Lower lobe of right lung (tissue), 2 donors: ENCODE data around the gene DAPK2. TPM values are rescaled to one million over a fixed set of nuclear protein-coding genes. Genes with fewer than 3 reads are reported as not detected.
A peak's percentile ranks its signal among the peaks of the same experiment; 100 is the strongest.

Source experiments
- ATAC-seq, 2 donors: fragments of 200-7000 bp; cut with Tn5 transposase; one replicate each; pipeline ENCODE4 v1.9.1; 2020 to 2022; ENCODE audit warnings: mild to moderate bottlenecking in 2 of 2, moderate library complexity in 2 of 2
- DNase-seq: peaks from one replicate; pipeline ENCODE4 v3.0.0-alpha.2; 2020
- H3K27ac ChIP-seq: fragments of 200-600 bp; one replicate; pipeline ENCODE4 v1.8.0; 2022
- H3K27me3 ChIP-seq: fragments of 200-600 bp; one replicate; pipeline ENCODE4 v1.8.0; 2022; ENCODE audit warnings: low read depth
- H3K36me3 ChIP-seq: fragments of 200-600 bp; one replicate; pipeline ENCODE4 v1.8.0; 2022; ENCODE audit warnings: mild to moderate bottlenecking
- H3K4me1 ChIP-seq: fragments of 200-600 bp; one replicate; pipeline ENCODE4 v1.8.0; 2022
- H3K4me3 ChIP-seq: fragments of 200-600 bp; one replicate; pipeline ENCODE4 v1.8.0; 2022; ENCODE audit warnings: mild to moderate bottlenecking
- H3K9me3 ChIP-seq: fragments of 200-600 bp; one replicate; pipeline ENCODE4 v1.8.0; 2022
- CTCF ChIP-seq: fragments of 200-600 bp; IDR thresholded peaks from one replicate; pipeline ENCODE4 v1.8.0; 2022; ENCODE audit warnings: antibody characterized with exemption, mild to moderate bottlenecking
- intact Hi-C: fragments of 100-400 bp; cut with DNase I; formaldehyde crosslinking; loops from one replicate; pipeline ENCODE4 v1.11.0; 2022
- total RNA-seq: library from RNA; stranded (reverse); fragmentation: NEBNext Ultra II Directional; extraction: Animal tissue kit (Norgen Biotek cat#: 25700); gene quantifications from one replicate; pipeline ENCODE4 v1.2.1, GENCODE V29; 2021
- donor health status: DM: no; HTN: yes; CAD: no; lungs with severe emphysema.

Gene DAPK2
- total RNA-seq, 1 donor from 2014 or later = 56.8 TPM

GRCh38 chr15:64017591-64018163 is 28.6 kb downstream of the DAPK2 start:
- Histone ChIP-seq H3K27ac (no peak overlapping the region), H3K4me3 (no peak overlapping the region), H3K27me3 (no peaks in the 10 kb centered on the region), H3K9me3 (no peaks in the 10 kb centered on the region), H3K36me3 (peaks cover 7% of the 10 kb centered on the region), H3K4me1 (peaks cover 16% of the 10 kb centered on the region)
- DNase-seq (no peak), ATAC-seq (no peak)
- intact Hi-C loops = no loop called here
- no peak for TF ChIP-seq CTCF

GRCh38 chr15:64017082-64017588 is 29.1 kb downstream of the DAPK2 start:
- no peak for TF ChIP-seq CTCF
- peak in 1 of 2 donors; percentile 50 for ATAC-seq

GRCh38 chr15:64016257-64016656 is 30.0 kb downstream of the DAPK2 start:
- DNase-seq (no peak), ATAC-seq (no peak)
- no peak for TF ChIP-seq CTCF
- Histone ChIP-seq H3K27me3 (no peaks in the 10 kb centered on the region), H3K4me1 (peaks cover 27% of the 10 kb centered on the region), H3K9me3 (no peaks in the 10 kb centered on the region), H3K36me3 (peaks cover 7% of the 10 kb centered on the region), H3K27ac (no peak overlapping the region), H3K4me3 (no peak overlapping the region)
- intact Hi-C loops = no loop called here

More at GRCh38 chr15:64017082-64017588, 29.1 kb downstream of the DAPK2 start:
- no peaks in the 10 kb centered on the region for H3K9me3 ChIP-seq
- intact Hi-C loops = no loop called here
- no peak overlapping the region for H3K27ac ChIP-seq
- no peak overlapping the region for H3K4me3 ChIP-seq
- H3K36me3 ChIP-seq = peaks cover 7% of the 10 kb centered on the region
- H3K27me3 ChIP-seq = no peaks in the 10 kb centered on the region
- H3K4me1 ChIP-seq = peaks cover 18% of the 10 kb centered on the region
- DNase-seq = no peak

- no peaks in the 10 kb centered on the region for H3K9me3 ChIP-seq
- peaks cover 38% of the 10 kb centered on the region for H3K4me1 ChIP-seq
- no peaks in the 10 kb centered on the region for H3K27me3 ChIP-seq
- no peaks in the 10 kb centered on the region for H3K36me3 ChIP-seq
- TF ChIP-seq CTCF = no peak
- intact Hi-C loops = no loop called here
- H3K27ac ChIP-seq = peak overlapping the region; percentile 18
- DNase-seq (no peak), ATAC-seq (no peak)
- no peak overlapping the region for H3K4me3 ChIP-seq
These were observed 31.3 kb downstream of the DAPK2 start for GRCh38 chr15:64014995-64015394.

GRCh38 chr15:64013179-64014062 is 32.9 kb downstream of the DAPK2 start:
- Histone ChIP-seq H3K27ac (peak overlapping the region; percentile 58), H3K27me3 (no peaks in the 10 kb centered on the region), H3K4me3 (no peak overlapping the region), H3K4me1 (peaks cover 54% of the 10 kb centered on the region), H3K9me3 (no peaks in the 10 kb centered on the region), H3K36me3 (no peaks in the 10 kb centered on the region)
- no peak for TF ChIP-seq CTCF
- intact Hi-C loops = no loop called here
- no peak for DNase-seq
- ATAC-seq = peak; percentile 16 to 30
